K562 (cell line): Measurements from ENCODE around the gene SP6. TPM values are rescaled to one million over a fixed set of nuclear protein-coding genes. Genes with fewer than 3 reads are reported as not detected.

Source experiments
- ATF7 ChIP-seq: fragments of 450-650 bp; IDR thresholded peaks from 2 replicates; pipeline ENCODE4 v1.7.1; 2014; ENCODE audit warnings: mild to moderate bottlenecking, moderate library complexity
- CHD1 ChIP-seq: fragments of 200-600 bp; sonication (generic); IDR thresholded peaks from one replicate; pipeline ENCODE4 v1.6.1; 2012; ENCODE audit warnings: mild to moderate bottlenecking, moderate library complexity, low read length, inconsistent platforms
- TEAD1 ChIP-seq, 2 experiments: fragments of 450-650 bp in 1 of 2; sonication (generic) in 1 of 2; formaldehyde crosslinking; IDR thresholded peaks; 2 replicates each; pipeline versions ENCODE4 v1.4.0 to v1.8.0; 2020 to 2022; ENCODE audit warnings: mild to moderate bottlenecking in 2 of 2, missing genetic modification reagents in 1 of 2
- USF1 ChIP-seq: sonication (generic); formaldehyde crosslinking; IDR thresholded peaks from 2 replicates; pipeline ENCODE4 v1.9.0; 2022; ENCODE audit warnings: mild to moderate bottlenecking, missing genetic modification reagents
- ZBTB43 ChIP-seq: sonication (generic); formaldehyde crosslinking; IDR thresholded peaks from 2 replicates; pipeline ENCODE4 v1.8.0; 2023; ENCODE audit warnings: mild to moderate bottlenecking, missing genetic modification reagents
- ZNF175 ChIP-seq: fragments of 200-800 bp; sonication (Bioruptor generic); IDR thresholded peaks from 2 replicates; pipeline ENCODE4 v1.6.1; 2016; ENCODE audit warnings: low read depth, mild to moderate bottlenecking, missing genetic modification characterization, missing compliant biosample characterization
- ZNF3 ChIP-seq: fragments of 250-450 bp; sonication (Bioruptor Pico); IDR thresholded peaks from 2 replicates; pipeline ENCODE4 v1.5.0; 2021; ENCODE audit warnings: mild to moderate bottlenecking, moderate library complexity
- polyA plus RNA-seq, 8 experiments: library from polyadenylated mRNA; depleted of rRNA in 4 of 8; stranded (reverse) in 5 of 8; unstranded in 3 of 8; fragments of >200 nt; fragmentation: Nextera tagmentation in 2 of 8; fragmentation: Illumina TruSeq in 1 of 8; extraction: Ambion mirVana in 2 of 8; extraction: Trizol in 1 of 8; gene quantifications; 2 replicates each; pipeline versions ENCODE4 v1.2.1 to v1.2.3, GENCODE V29; 2011 to 2014; ENCODE audit warnings: inconsistent platforms in 1 of 8, missing spikeins in 1 of 8
- total RNA-seq, 7 experiments: library from RNA; depleted of rRNA in 6 of 7; stranded (reverse); fragments of >200 nt in 6 of 7; fragmentation: Illumina TruSeq in 2 of 7; extraction: Trizol in 2 of 7; gene quantifications; 2 replicates each; pipeline versions ENCODE4 v1.2.1 to v1.2.3, GENCODE V29; 2011 to 2021; ENCODE audit warnings: low replicate concordance in 1 of 7
- TF ChIP-seq, protein P1 (sequence below): fragments of 200-800 bp; sonication (Bioruptor generic); IDR thresholded peaks from 2 replicates; pipeline ENCODE4 v1.6.1; 2016; ENCODE audit warnings: missing genetic modification characterization, missing compliant biosample characterization
- TF ChIP-seq, protein P2 (sequence below): fragments of 450-650 bp; IDR thresholded peaks from 2 replicates; pipeline ENCODE4 v1.6.1; 2017; ENCODE audit warnings: antibody characterized with exemption, mild to moderate bottlenecking
- TF ChIP-seq, protein P3 (sequence below): sonication (generic); formaldehyde crosslinking; IDR thresholded peaks from 2 replicates; pipeline ENCODE4 v1.8.0; 2022; ENCODE audit warnings: missing genetic modification reagents, mild to moderate bottlenecking, borderline replicate concordance

The SP6 gene
- total and polyA plus RNA-seq, 9 of the 15 experiments (the other 6 are each of a cell fraction or from before 2014, with no cell fraction given), result 0.11 to 7.9 (median 2.2) TPM

DNA sequence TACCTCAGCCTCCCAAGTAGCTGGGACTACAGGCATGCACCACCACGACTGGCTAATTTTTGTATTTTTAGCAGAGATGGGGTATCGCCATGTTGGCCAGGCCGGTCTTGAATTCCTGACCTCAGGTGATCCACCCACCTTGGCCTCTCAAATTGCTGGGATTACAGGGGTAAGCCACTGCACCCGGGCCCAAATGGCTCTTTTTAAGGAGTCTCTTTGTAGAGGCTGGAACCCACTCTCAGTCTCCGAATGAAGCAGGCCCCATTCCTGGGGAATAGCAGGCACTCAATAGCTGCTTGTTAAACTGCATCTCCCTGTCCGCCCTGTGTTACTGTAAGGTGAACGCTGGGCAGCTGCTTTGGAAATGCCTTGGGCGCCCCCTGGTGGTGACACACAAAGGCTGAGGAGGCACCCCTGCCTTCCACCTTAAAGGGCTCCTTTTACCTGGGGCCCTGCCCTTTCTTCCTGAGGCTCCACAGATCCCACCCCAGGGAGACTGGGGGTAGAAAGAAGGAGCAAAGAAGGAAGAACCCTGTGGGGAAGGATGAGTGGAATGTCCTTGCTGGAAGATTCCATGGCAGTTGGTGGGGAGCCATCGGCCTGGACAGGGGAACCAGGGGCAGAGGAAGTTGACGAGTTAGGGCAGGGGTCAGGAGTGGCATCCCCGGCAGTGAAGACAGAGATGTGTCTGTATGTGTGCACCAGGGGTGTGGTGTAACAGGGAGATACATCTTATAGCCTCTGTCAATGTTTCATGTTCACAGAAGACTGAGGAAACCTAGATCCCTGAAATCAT is 39.0 kb upstream of the SP6 start (continued):
- TF ChIP-seq TEAD1 (CRISPR knock-in tag; IDR thresholded peaks at IDR 0.05) (0 out of 4 replicates have a peak, but pooled peaks of 1 of the 2 experiments have one; percentile 18), ATF7 (peak; percentile 36; the same call in 1 of the 2 replicates), USF1 (CRISPR knock-in tag) (no peak), CHD1 (no peak), ZBTB43 (CRISPR knock-in tag) (0 out of 2 replicates have a peak, but pooled peaks have one; percentile 29), ZNF175 (CRISPR knock-in tag) (0 out of 2 replicates have a peak, but pooled peaks have one; percentile 55), ZNF3 (CRISPR knock-in tag) (no peak)
- TF ChIP-seq, protein P1, sequence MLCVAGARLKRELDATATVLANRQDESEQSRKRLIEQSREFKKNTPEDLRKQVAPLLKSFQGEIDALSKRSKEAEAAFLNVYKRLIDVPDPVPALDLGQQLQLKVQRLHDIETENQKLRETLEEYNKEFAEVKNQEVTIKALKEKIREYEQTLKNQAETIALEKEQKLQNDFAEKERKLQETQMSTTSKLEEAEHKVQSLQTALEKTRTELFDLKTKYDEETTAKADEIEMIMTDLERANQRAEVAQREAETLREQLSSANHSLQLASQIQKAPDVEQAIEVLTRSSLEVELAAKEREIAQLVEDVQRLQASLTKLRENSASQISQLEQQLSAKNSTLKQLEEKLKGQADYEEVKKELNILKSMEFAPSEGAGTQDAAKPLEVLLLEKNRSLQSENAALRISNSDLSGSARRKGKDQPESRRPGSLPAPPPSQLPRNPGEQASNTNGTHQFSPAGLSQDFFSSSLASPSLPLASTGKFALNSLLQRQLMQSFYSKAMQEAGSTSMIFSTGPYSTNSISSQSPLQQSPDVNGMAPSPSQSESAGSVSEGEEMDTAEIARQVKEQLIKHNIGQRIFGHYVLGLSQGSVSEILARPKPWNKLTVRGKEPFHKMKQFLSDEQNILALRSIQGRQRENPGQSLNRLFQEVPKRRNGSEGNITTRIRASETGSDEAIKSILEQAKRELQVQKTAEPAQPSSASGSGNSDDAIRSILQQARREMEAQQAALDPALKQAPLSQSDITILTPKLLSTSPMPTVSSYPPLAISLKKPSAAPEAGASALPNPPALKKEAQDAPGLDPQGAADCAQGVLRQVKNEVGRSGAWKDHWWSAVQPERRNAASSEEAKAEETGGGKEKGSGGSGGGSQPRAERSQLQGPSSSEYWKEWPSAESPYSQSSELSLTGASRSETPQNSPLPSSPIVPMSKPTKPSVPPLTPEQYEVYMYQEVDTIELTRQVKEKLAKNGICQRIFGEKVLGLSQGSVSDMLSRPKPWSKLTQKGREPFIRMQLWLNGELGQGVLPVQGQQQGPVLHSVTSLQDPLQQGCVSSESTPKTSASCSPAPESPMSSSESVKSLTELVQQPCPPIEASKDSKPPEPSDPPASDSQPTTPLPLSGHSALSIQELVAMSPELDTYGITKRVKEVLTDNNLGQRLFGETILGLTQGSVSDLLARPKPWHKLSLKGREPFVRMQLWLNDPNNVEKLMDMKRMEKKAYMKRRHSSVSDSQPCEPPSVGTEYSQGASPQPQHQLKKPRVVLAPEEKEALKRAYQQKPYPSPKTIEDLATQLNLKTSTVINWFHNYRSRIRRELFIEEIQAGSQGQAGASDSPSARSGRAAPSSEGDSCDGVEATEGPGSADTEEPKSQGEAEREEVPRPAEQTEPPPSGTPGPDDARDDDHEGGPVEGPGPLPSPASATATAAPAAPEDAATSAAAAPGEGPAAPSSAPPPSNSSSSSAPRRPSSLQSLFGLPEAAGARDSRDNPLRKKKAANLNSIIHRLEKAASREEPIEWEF (CRISPR knock-in tag), result no peak
- TF ChIP-seq, protein P2, sequence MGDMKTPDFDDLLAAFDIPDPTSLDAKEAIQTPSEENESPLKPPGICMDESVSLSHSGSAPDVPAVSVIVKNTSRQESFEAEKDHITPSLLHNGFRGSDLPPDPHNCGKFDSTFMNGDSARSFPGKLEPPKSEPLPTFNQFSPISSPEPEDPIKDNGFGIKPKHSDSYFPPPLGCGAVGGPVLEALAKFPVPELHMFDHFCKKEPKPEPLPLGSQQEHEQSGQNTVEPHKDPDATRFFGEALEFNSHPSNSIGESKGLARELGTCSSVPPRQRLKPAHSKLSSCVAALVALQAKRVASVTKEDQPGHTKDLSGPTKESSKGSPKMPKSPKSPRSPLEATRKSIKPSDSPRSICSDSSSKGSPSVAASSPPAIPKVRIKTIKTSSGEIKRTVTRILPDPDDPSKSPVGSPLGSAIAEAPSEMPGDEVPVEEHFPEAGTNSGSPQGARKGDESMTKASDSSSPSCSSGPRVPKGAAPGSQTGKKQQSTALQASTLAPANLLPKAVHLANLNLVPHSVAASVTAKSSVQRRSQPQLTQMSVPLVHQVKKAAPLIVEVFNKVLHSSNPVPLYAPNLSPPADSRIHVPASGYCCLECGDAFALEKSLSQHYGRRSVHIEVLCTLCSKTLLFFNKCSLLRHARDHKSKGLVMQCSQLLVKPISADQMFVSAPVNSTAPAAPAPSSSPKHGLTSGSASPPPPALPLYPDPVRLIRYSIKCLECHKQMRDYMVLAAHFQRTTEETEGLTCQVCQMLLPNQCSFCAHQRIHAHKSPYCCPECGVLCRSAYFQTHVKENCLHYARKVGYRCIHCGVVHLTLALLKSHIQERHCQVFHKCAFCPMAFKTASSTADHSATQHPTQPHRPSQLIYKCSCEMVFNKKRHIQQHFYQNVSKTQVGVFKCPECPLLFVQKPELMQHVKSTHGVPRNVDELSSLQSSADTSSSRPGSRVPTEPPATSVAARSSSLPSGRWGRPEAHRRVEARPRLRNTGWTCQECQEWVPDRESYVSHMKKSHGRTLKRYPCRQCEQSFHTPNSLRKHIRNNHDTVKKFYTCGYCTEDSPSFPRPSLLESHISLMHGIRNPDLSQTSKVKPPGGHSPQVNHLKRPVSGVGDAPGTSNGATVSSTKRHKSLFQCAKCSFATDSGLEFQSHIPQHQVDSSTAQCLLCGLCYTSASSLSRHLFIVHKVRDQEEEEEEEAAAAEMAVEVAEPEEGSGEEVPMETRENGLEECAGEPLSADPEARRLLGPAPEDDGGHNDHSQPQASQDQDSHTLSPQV, result 0 out of 2 replicates have a peak, but pooled peaks have one; percentile 25
- TF ChIP-seq, protein P3, sequence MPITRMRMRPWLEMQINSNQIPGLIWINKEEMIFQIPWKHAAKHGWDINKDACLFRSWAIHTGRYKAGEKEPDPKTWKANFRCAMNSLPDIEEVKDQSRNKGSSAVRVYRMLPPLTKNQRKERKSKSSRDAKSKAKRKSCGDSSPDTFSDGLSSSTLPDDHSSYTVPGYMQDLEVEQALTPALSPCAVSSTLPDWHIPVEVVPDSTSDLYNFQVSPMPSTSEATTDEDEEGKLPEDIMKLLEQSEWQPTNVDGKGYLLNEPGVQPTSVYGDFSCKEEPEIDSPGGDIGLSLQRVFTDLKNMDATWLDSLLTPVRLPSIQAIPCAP (CRISPR knock-in tag), result no peak
